OCI-LY1 (cell line): Measurements from ENCODE around the gene REPS2.
"Not testable (repeated sequence)": the region's sequence is repeated elsewhere in the genome, so short reads cannot be mapped to it uniquely, and the experiment has no call there.

Experiments
- H2AFZ ChIP-seq: fragments of 200-600 bp; sonication (generic), shearing (Covaris generic); 2 replicates; pipeline ENCODE4 v1.6.0; 2014; ENCODE audit warnings: antibody characterized with exemption, mild to moderate bottlenecking, low read length
- H3F3A ChIP-seq: fragments of 200-600 bp; sonication (generic), shearing (Covaris generic); 2 replicates; pipeline ENCODE4 v1.6.0; 2014; ENCODE audit warnings: mild to moderate bottlenecking, antibody characterized with exemption, low read length, moderate library complexity; ENCODE audit not compliant: insufficient read depth
- H3K27ac ChIP-seq: fragments of 200-600 bp; sonication (generic); 2 replicates; pipeline ENCODE4 v1.5.1; 2014; ENCODE audit warnings: low read length, mixed run types, mild to moderate bottlenecking, low read depth; ENCODE audit not compliant: poor library complexity, severe bottlenecking
- H3K27me3 ChIP-seq: fragments of 200-600 bp; sonication (generic); 2 replicates; pipeline ENCODE4 v1.6.0; 2014; ENCODE audit warnings: antibody characterized with exemption, mild to moderate bottlenecking, low read length, moderate library complexity; ENCODE audit not compliant: insufficient read depth
- H3K36me3 ChIP-seq: fragments of 200-600 bp; sonication (generic); 2 replicates; pipeline ENCODE4 v1.6.1; 2014; ENCODE audit warnings: mild to moderate bottlenecking, antibody characterized with exemption, low read length, moderate library complexity, mixed read lengths; ENCODE audit not compliant: insufficient read depth
- H3K4me1 ChIP-seq: fragments of 200-600 bp; sonication (generic); 2 replicates; pipeline ENCODE4 v1.5.1; 2014; ENCODE audit warnings: mild to moderate bottlenecking, low read length, moderate library complexity; ENCODE audit not compliant: insufficient read depth, severe bottlenecking
- H3K4me2 ChIP-seq: fragments of 200-600 bp; sonication (generic), shearing (Covaris generic); 2 replicates; pipeline ENCODE4 v1.6.1; 2014; ENCODE audit warnings: low read length
- H3K4me3 ChIP-seq: fragments of 200-600 bp; sonication (generic); 2 replicates; pipeline ENCODE4 v1.5.1; 2014; ENCODE audit warnings: low read length, low read depth, mild to moderate bottlenecking, mixed read lengths; ENCODE audit not compliant: poor library complexity, severe bottlenecking
- H3K79me2 ChIP-seq: fragments of 200-600 bp; shearing (Covaris generic); 2 replicates; pipeline ENCODE4 v1.6.1; 2016; ENCODE audit warnings: mixed run types, low read length, mixed read lengths; ENCODE audit not compliant: insufficient read depth
- H3K9ac ChIP-seq: fragments of 200-600 bp; sonication (generic), shearing (Covaris generic); 2 replicates; pipeline ENCODE4 v1.6.1; 2014; ENCODE audit warnings: mild to moderate bottlenecking, low read length, mixed read lengths
- H3K9me2 ChIP-seq: fragments of 200-600 bp; sonication (generic), shearing (Covaris generic); 2 replicates; pipeline ENCODE4 v1.6.1; 2014; ENCODE audit warnings: low read depth, mild to moderate bottlenecking, low read length, mixed read lengths
- H3K9me3 ChIP-seq: fragments of 200-600 bp; shearing (Covaris generic); 2 replicates; pipeline ENCODE4 v1.6.1; 2014; ENCODE audit warnings: low read length, mixed read lengths
- H4K20me1 ChIP-seq: fragments of 200-600 bp; sonication (generic), shearing (Covaris generic); 2 replicates; pipeline ENCODE4 v1.6.0; 2016; ENCODE audit warnings: mild to moderate bottlenecking, low read length; ENCODE audit not compliant: insufficient read depth
- EZH2 ChIP-seq: fragments of 200-600 bp; sonication (generic), shearing (Covaris generic); IDR thresholded peaks from 2 replicates; pipeline ENCODE4 v1.8.0; 2017; ENCODE audit warnings: borderline replicate concordance, mixed run types, mild to moderate bottlenecking, antibody characterized with exemption, low read length, moderate library complexity, mixed read lengths
- TF ChIP-seq, protein P1 (sequence below): fragments of 200-600 bp; sonication (generic), shearing (Covaris generic); IDR thresholded peaks from 2 replicates; pipeline ENCODE4 v1.5.1; 2017; ENCODE audit warnings: mild to moderate bottlenecking, antibody characterized with exemption, low read length, moderate library complexity, mixed read lengths

REPS2 gene

DNA sequence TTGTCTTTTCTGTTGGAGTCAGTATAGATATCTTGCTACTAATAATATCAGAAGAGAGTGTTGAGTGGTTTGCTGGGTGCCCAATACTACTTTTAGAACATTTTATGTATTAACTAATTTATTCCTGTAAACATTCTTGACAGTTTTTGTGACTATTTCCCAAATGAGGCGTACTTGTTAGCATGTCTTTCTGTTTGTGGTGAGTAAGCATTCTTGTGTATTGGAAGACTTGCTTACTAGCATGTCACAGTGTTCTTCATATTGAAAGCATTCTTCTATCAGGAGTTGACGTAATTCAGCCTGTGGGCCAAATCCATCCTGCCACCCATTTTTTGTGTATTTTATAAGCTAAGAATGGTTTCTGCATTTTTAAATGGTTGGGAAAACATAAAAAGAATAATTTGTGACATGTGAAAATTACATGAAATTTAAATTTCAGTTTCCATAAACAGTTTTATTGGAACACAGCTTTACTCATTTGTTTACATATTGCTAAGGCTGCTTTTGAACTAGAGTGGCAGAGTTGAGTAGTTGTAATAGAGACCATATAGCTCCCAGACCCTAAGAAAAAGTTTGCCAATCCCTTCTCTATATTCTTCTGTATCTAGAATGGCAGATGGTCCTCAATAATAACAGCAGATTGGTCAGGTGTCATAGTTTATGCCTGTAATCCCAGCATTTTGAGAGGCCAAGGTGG is 20.4 kb downstream of the REPS2 start:
- Histone ChIP-seq H3K27ac (no peak overlapping the region), H3K27me3 (no peaks in the 10 kb centered on the region), H3K9me3 (no peaks in the 10 kb centered on the region), H2AFZ (no peak overlapping the region), H3K9me2 (no peaks in the 10 kb centered on the region), H3K4me2 (no peak overlapping the region), H3K9ac (no peak overlapping the region), H3F3A (no peaks in the 10 kb centered on the region), H4K20me1 (no peaks in the 10 kb centered on the region), H3K4me1 (no peaks in the 10 kb centered on the region), H3K36me3 (no peaks in the 10 kb centered on the region), H3K4me3 (no peak overlapping the region), H3K79me2 (no peaks in the 10 kb centered on the region)
- TF ChIP-seq EZH2 = no peak
- TF ChIP-seq, protein P1, sequence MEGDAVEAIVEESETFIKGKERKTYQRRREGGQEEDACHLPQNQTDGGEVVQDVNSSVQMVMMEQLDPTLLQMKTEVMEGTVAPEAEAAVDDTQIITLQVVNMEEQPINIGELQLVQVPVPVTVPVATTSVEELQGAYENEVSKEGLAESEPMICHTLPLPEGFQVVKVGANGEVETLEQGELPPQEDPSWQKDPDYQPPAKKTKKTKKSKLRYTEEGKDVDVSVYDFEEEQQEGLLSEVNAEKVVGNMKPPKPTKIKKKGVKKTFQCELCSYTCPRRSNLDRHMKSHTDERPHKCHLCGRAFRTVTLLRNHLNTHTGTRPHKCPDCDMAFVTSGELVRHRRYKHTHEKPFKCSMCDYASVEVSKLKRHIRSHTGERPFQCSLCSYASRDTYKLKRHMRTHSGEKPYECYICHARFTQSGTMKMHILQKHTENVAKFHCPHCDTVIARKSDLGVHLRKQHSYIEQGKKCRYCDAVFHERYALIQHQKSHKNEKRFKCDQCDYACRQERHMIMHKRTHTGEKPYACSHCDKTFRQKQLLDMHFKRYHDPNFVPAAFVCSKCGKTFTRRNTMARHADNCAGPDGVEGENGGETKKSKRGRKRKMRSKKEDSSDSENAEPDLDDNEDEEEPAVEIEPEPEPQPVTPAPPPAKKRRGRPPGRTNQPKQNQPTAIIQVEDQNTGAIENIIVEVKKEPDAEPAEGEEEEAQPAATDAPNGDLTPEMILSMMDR = no peak

DNA sequence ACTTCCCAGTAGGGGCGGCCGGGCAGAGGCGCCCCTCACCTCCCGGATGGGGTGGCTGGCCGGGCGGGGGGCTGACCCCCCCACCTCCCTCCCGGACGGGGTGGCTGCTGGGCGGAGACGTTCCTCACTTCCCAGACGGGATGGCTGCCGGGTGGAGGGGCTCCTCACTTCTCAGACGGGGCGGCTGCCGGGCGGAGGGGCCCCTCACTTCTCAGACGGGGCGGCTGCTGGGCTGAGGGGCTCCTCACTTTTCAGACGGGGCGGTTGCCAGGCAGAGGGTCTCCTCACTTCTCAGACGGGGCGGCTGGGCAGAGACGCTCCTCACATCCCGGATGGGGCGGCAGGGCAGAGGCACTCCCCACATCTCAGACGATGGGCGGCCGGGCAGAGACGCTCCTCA is 22.3 kb downstream of the REPS2 start:
- H3K9me2 ChIP-seq, H3K27ac ChIP-seq, H4K20me1 ChIP-seq, H3K4me1 ChIP-seq, H3K4me2 ChIP-seq, H3K9ac ChIP-seq, H3K9me3 ChIP-seq, H3K36me3 ChIP-seq, H3K4me3 ChIP-seq, H3K27me3 ChIP-seq, H3F3A ChIP-seq, H2AFZ ChIP-seq, H3K79me2 ChIP-seq: not testable (repeated sequence)

DNA sequence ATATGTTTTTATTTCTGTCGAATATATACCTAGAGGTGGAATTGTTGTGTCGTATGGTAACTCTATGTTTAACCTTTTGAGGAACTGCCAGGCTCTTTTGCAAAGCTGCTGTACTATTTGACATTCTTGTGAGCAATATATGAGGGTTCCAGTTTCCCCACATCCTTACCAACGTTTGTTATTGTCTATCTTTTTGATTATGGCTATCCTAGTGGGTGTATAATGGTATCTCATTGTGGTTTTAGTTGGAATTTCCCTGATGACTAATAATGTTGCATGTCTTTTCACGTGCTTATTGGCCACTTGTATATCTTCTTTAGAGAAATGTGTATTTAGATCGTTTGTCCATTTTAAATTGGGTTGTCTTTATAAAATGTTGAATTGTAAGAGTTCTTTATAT is 24.5 kb downstream of the REPS2 start:
- Histone ChIP-seq H3K4me2 (no peak overlapping the region), H2AFZ (no peak overlapping the region), H3K79me2 (no peaks in the 10 kb centered on the region), H3K27ac (no peak overlapping the region), H3K36me3 (no peaks in the 10 kb centered on the region), H3K27me3 (no peaks in the 10 kb centered on the region), H3K9me2 (no peaks in the 10 kb centered on the region), H3K4me3 (no peak overlapping the region), H4K20me1 (no peaks in the 10 kb centered on the region), H3K9ac (no peak overlapping the region), H3F3A (no peaks in the 10 kb centered on the region), H3K9me3 (no peaks in the 10 kb centered on the region), H3K4me1 (no peaks in the 10 kb centered on the region)
- TF ChIP-seq, protein P1 = no peak
- TF ChIP-seq EZH2 = no peak

DNA sequence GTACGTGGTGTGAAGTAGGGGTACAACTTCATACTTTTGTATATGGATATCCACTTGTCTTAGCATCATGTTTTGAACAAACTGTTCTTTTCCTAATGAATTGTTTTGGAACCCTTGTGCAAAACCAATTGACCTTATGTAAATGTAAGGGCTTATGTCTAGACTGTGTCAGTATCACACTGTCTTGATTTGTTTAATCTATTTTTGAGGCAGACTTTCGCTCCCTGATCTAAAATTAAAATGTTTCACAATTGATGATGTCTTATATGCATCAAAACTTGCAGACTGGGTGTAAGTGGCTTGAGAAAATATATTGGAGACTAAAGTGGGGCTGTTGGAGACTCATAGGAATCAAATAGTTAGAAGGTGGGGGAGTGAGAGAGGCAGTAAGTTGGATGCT is 25.2 kb downstream of the REPS2 start:
- no peaks in the 10 kb centered on the region for H3K9me2 ChIP-seq
- H2AFZ ChIP-seq = no peak overlapping the region
- no peak overlapping the region for H3K27ac ChIP-seq
- no peak overlapping the region for H3K9ac ChIP-seq
- no peaks in the 10 kb centered on the region for H3K27me3 ChIP-seq
- no peaks in the 10 kb centered on the region for H4K20me1 ChIP-seq
- TF ChIP-seq EZH2 = no peak
- TF ChIP-seq, protein P1 = no peak
- H3K36me3 ChIP-seq = no peaks in the 10 kb centered on the region
- no peaks in the 10 kb centered on the region for H3K79me2 ChIP-seq
- H3K9me3 ChIP-seq = no peaks in the 10 kb centered on the region
- no peak overlapping the region for H3K4me2 ChIP-seq
- H3K4me3 ChIP-seq = no peak overlapping the region
- H3K4me1 ChIP-seq = no peaks in the 10 kb centered on the region
- H3F3A ChIP-seq = no peaks in the 10 kb centered on the region
